DOHH2 (cell line): ENCODE results near the gene NOD2.

ENCODE experiments used
- EZH2phosphoT487 ChIP-seq: fragments of 200-600 bp; sonication (generic); IDR thresholded peaks from 2 replicates; pipeline ENCODE4 v1.6.1; 2017; ENCODE audit warnings: borderline replicate concordance, mild to moderate bottlenecking, antibody characterized with exemption, low read length, moderate library complexity, mixed read lengths
- TF ChIP-seq, protein P1 (sequence below): fragments of 200-600 bp; sonication (generic); IDR thresholded peaks from one replicate; pipeline ENCODE4 v1.5.1; 2014; ENCODE audit warnings: antibody characterized with exemption, mild to moderate bottlenecking, low read depth, low read length; ENCODE audit not compliant: poor library complexity, severe bottlenecking

- TF ChIP-seq, protein P1, sequence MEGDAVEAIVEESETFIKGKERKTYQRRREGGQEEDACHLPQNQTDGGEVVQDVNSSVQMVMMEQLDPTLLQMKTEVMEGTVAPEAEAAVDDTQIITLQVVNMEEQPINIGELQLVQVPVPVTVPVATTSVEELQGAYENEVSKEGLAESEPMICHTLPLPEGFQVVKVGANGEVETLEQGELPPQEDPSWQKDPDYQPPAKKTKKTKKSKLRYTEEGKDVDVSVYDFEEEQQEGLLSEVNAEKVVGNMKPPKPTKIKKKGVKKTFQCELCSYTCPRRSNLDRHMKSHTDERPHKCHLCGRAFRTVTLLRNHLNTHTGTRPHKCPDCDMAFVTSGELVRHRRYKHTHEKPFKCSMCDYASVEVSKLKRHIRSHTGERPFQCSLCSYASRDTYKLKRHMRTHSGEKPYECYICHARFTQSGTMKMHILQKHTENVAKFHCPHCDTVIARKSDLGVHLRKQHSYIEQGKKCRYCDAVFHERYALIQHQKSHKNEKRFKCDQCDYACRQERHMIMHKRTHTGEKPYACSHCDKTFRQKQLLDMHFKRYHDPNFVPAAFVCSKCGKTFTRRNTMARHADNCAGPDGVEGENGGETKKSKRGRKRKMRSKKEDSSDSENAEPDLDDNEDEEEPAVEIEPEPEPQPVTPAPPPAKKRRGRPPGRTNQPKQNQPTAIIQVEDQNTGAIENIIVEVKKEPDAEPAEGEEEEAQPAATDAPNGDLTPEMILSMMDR = no peak
- TF ChIP-seq EZH2phosphoT487 = no peak
These were observed 51.5 kb downstream of the NOD2 start for GRCh38 chr16:50744881-50745280.
